DOHH2 (cell line): ENCODE results near the gene DNAH14.

ENCODE experiments used
- CTCF ChIP-seq: fragments of 200-600 bp; sonication (generic); IDR thresholded peaks from one replicate; pipeline ENCODE4 v1.5.1; 2014; ENCODE audit warnings: antibody characterized with exemption, mild to moderate bottlenecking, low read depth, low read length; ENCODE audit not compliant: poor library complexity, severe bottlenecking
- EZH2phosphoT487 ChIP-seq: fragments of 200-600 bp; sonication (generic); IDR thresholded peaks from 2 replicates; pipeline ENCODE4 v1.6.1; 2017; ENCODE audit warnings: borderline replicate concordance, mild to moderate bottlenecking, antibody characterized with exemption, low read length, moderate library complexity, mixed read lengths

- no peak for TF ChIP-seq CTCF
- TF ChIP-seq EZH2phosphoT487 = no peak
Observed at GRCh38 chr1:225422795-225423517, 493.5 kb downstream of the DNAH14 start.
